HepG2 (cell line): ENCODE results near the gene FUBP3. TPM values are rescaled to one million over a fixed set of nuclear protein-coding genes. Genes with fewer than 3 reads are reported as not detected.

ENCODE experiments used
- BCL6 ChIP-seq: IDR thresholded peaks from 2 replicates; pipeline ENCODE4 v1.6.1; 2016; ENCODE audit warnings: missing genetic modification reagents, missing compliant biosample characterization
- BRCA1 ChIP-seq: sonication (generic); formaldehyde crosslinking; IDR thresholded peaks from 2 replicates; pipeline ENCODE4 v1.4.0; 2020; ENCODE audit warnings: missing genetic modification reagents
- CREM ChIP-seq, 2 experiments: sonication (generic) in 1 of 2; formaldehyde crosslinking in 1 of 2; IDR thresholded peaks; 2 replicates each; pipeline versions ENCODE4 v1.4.0 to v1.6.1; 2016 to 2020; ENCODE audit warnings: antibody characterized with exemption in 1 of 2, mild to moderate bottlenecking in 1 of 2, missing genetic modification reagents in 1 of 2
- EP300 ChIP-seq, 3 experiments: sonication (generic) in 1 of 3; formaldehyde crosslinking in 1 of 3; IDR thresholded peaks; 2 replicates each; pipeline versions ENCODE4 v1.5.1 to v1.6.1; 2011 to 2020; ENCODE audit warnings: low read depth in 2 of 3, low read length in 2 of 3, borderline replicate concordance in 1 of 3, improper control_type of control experiment in 1 of 3, mild to moderate bottlenecking in 1 of 3, missing genetic modification reagents in 1 of 3, moderate library complexity in 1 of 3
- GFI1 ChIP-seq: sonication (generic); formaldehyde crosslinking; IDR thresholded peaks from 2 replicates; pipeline ENCODE4 v1.5.0; 2020; ENCODE audit warnings: missing genetic modification reagents, mild to moderate bottlenecking, borderline replicate concordance
- GZF1 ChIP-seq: sonication (generic); formaldehyde crosslinking; IDR thresholded peaks from 2 replicates; pipeline ENCODE4 v1.5.1; 2020; ENCODE audit warnings: mild to moderate bottlenecking, missing genetic modification reagents
- HDAC1 ChIP-seq: sonication (generic); formaldehyde crosslinking; IDR thresholded peaks from 2 replicates; pipeline ENCODE4 v1.5.1; 2020; ENCODE audit warnings: mild to moderate bottlenecking, missing genetic modification reagents
- KMT2A ChIP-seq: sonication (generic); formaldehyde crosslinking; IDR thresholded peaks from 2 replicates; pipeline ENCODE4 v1.4.0; 2020; ENCODE audit warnings: missing genetic modification reagents
- MIXL1 ChIP-seq: IDR thresholded peaks from 2 replicates; pipeline ENCODE4 v1.6.1; 2016
- RARA ChIP-seq: IDR thresholded peaks from 2 replicates; pipeline ENCODE4 v1.6.1; 2016; ENCODE audit warnings: missing genetic modification reagents, missing compliant biosample characterization
- RXRB ChIP-seq: IDR thresholded peaks from 2 replicates; pipeline ENCODE4 v1.6.1; 2016; ENCODE audit warnings: borderline replicate concordance, missing genetic modification reagents, missing compliant biosample characterization
- TBX2 ChIP-seq: sonication (generic); formaldehyde crosslinking; IDR thresholded peaks from 2 replicates; pipeline ENCODE4 v1.5.0; 2020; ENCODE audit warnings: missing genetic modification reagents, mild to moderate bottlenecking, borderline replicate concordance
- THRA ChIP-seq: sonication (generic); formaldehyde crosslinking; IDR thresholded peaks from 2 replicates; pipeline ENCODE4 v1.4.0; 2020; ENCODE audit warnings: missing genetic modification reagents, borderline replicate concordance
- ZGPAT ChIP-seq: IDR thresholded peaks from 2 replicates; pipeline ENCODE4 v1.6.1; 2016; ENCODE audit warnings: mild to moderate bottlenecking
- ZMYM4 ChIP-seq: sonication (generic); formaldehyde crosslinking; IDR thresholded peaks from 2 replicates; pipeline ENCODE4 v1.8.1; 2023; ENCODE audit warnings: mild to moderate bottlenecking, missing genetic modification reagents
- ZNF280D ChIP-seq: sonication (generic); formaldehyde crosslinking; IDR thresholded peaks from 2 replicates; pipeline ENCODE4 v1.5.1; 2020; ENCODE audit warnings: mild to moderate bottlenecking, missing genetic modification reagents
- polyA plus RNA-seq, 8 experiments: library from polyadenylated mRNA; depleted of rRNA in 3 of 8; stranded (reverse) in 7 of 8; unstranded in 1 of 8; fragments of >200 nt; fragmentation: Illumina TruSeq in 4 of 8; extraction: Trizol in 4 of 8; gene quantifications; 2 replicates each; pipeline versions ENCODE4 v1.2.1 to v1.2.3, GENCODE V29; 2011 to 2016; ENCODE audit warnings: low read depth in 4 of 8, missing spikeins in 1 of 8, mixed read lengths in 1 of 8; ENCODE audit not compliant: insufficient read depth in 1 of 8
- total RNA-seq, 5 experiments: library from RNA; depleted of rRNA; stranded (reverse); fragments of >200 nt; fragmentation: Illumina TruSeq; extraction: Trizol; gene quantifications; 2 replicates each; pipeline ENCODE4 v1.2.3, GENCODE V29; 2016; ENCODE audit warnings: low read depth in 1 of 5
- TF ChIP-seq, protein P1 (sequence below): sonication (generic); formaldehyde crosslinking; IDR thresholded peaks from 2 replicates; pipeline ENCODE4 v1.5.1; 2020; ENCODE audit warnings: mild to moderate bottlenecking, missing genetic modification reagents, borderline replicate concordance

FUBP3 gene
- total and polyA plus RNA-seq, 2 of the 13 experiments (the other 11 are each of a cell fraction or from before 2014, with no cell fraction given) = 28.7 to 40.0 TPM

DNA sequence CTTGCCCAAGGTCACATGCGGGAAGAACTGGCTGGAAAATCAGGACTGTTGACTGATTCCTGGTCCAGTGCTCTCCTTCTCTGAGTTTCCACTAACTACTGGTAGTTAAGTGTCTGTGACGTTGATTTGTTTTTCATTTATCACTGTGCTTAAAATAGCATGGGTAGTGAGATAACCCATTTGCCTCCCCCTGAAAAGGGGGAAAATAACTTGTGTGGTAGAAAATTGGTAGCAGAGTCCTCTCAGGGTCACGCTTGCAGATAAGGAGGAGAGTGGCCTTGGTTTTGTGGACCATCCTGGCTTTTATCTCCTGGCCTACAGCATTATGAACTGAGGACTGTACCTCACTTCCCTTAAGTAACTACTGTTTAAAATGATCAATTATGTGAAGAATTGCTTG is 10.9 kb downstream of the FUBP3 start (continued):
- TF ChIP-seq ZNF280D (CRISPR knock-in tag) (no peak), THRA (CRISPR knock-in tag) (peak; percentile 24; the same call in 1 of the 2 replicates), MIXL1 (CRISPR knock-in tag) (peak; percentile 66; the same call in 1 of the 2 replicates), ZMYM4 (CRISPR knock-in tag) (0 out of 2 replicates have a peak, but pooled peaks have one; percentile 33), HDAC1 (CRISPR knock-in tag) (0 out of 2 replicates have a peak, but pooled peaks have one; percentile 12), ZGPAT (CRISPR knock-in tag) (peak; percentile 34; the same call in 1 of the 2 replicates), BRCA1 (CRISPR knock-in tag) (no peak), RXRB (CRISPR knock-in tag) (0 out of 2 replicates have a peak, but pooled peaks have one; percentile 12), EP300 (IDR thresholded peaks at IDR 0.05; ENCODE audit: low read depth in 2 of 2, low read length in 2 of 2) (peak in 1 of 2 experiments; percentile 40; a peak in 1 of 4 replicates), EP300 (CRISPR knock-in tag; IDR thresholded peaks at IDR 0.05; ENCODE audit: borderline replicate concordance) (no peak), GZF1 (CRISPR knock-in tag) (no peak), BCL6 (0 out of 2 replicates have a peak, but pooled peaks have one; percentile 27), KMT2A (no peak), RARA (CRISPR knock-in tag) (0 out of 2 replicates have a peak, but pooled peaks have one; percentile 31), TBX2 (CRISPR knock-in tag) (0 out of 2 replicates have a peak, but pooled peaks have one; percentile 22), GFI1 (peak; percentile 54; the same call in 1 of the 2 replicates), CREM (IDR thresholded peaks at IDR 0.05) (peak; percentile 46; the same call in 1 of the 2 replicates), CREM (CRISPR knock-in tag; IDR thresholded peaks at IDR 0.05) (no peak)
- TF ChIP-seq, protein P1, sequence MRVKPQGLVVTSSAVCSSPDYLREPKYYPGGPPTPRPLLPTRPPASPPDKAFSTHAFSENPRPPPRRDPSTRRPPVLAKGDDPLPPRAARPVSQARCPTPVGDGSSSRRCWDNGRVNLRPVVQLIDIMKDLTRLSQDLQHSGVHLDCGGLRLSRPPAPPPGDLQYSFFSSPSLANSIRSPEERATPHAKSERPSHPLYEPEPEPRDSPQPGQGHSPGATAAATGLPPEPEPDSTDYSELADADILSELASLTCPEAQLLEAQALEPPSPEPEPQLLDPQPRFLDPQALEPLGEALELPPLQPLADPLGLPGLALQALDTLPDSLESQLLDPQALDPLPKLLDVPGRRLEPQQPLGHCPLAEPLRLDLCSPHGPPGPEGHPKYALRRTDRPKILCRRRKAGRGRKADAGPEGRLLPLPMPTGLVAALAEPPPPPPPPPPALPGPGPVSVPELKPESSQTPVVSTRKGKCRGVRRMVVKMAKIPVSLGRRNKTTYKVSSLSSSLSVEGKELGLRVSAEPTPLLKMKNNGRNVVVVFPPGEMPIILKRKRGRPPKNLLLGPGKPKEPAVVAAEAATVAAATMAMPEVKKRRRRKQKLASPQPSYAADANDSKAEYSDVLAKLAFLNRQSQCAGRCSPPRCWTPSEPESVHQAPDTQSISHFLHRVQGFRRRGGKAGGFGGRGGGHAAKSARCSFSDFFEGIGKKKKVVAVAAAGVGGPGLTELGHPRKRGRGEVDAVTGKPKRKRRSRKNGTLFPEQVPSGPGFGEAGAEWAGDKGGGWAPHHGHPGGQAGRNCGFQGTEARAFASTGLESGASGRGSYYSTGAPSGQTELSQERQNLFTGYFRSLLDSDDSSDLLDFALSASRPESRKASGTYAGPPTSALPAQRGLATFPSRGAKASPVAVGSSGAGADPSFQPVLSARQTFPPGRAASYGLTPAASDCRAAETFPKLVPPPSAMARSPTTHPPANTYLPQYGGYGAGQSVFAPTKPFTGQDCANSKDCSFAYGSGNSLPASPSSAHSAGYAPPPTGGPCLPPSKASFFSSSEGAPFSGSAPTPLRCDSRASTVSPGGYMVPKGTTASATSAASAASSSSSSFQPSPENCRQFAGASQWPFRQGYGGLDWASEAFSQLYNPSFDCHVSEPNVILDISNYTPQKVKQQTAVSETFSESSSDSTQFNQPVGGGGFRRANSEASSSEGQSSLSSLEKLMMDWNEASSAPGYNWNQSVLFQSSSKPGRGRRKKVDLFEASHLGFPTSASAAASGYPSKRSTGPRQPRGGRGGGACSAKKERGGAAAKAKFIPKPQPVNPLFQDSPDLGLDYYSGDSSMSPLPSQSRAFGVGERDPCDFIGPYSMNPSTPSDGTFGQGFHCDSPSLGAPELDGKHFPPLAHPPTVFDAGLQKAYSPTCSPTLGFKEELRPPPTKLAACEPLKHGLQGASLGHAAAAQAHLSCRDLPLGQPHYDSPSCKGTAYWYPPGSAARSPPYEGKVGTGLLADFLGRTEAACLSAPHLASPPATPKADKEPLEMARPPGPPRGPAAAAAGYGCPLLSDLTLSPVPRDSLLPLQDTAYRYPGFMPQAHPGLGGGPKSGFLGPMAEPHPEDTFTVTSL (CRISPR knock-in tag) = 0 out of 2 replicates have a peak, but pooled peaks have one; percentile 50
